Endodermal cell (in vitro differentiated cells): ENCODE results near the gene ZFAND2B. TPM values are rescaled to one million over a fixed set of nuclear protein-coding genes. Genes with fewer than 3 reads are reported as not detected.

Experiments used
- DNase-seq: peaks from one replicate; pipeline ENCODE4 v3.0.0-alpha.2; 2017
- H3K27ac ChIP-seq: 2 replicates; pipeline ENCODE4 v1.5.1; 2013; ENCODE audit warnings: mild to moderate bottlenecking, low read depth, low read length, moderate library complexity
- H3K27me3 ChIP-seq: 2 replicates; pipeline ENCODE4 v1.6.1; 2013; ENCODE audit warnings: mild to moderate bottlenecking, low read length, moderate library complexity; ENCODE audit not compliant: insufficient read depth, control insufficient read depth, poor library complexity, severe bottlenecking
- H3K36me3 ChIP-seq: 2 replicates; pipeline ENCODE4 v1.7.0; 2013; ENCODE audit warnings: mild to moderate bottlenecking, low read length, moderate library complexity; ENCODE audit not compliant: control insufficient read depth, insufficient read depth
- H3K4me1 ChIP-seq: one replicate; pipeline ENCODE4 v1.7.0; 2013; ENCODE audit warnings: low read length; ENCODE audit not compliant: control insufficient read depth, insufficient read depth
- H3K4me3 ChIP-seq: 2 replicates; pipeline ENCODE4 v1.5.1; 2013; ENCODE audit warnings: mild to moderate bottlenecking, low read length, moderate library complexity
- H3K9ac ChIP-seq: 2 replicates; pipeline ENCODE4 v1.6.1; 2013; ENCODE audit warnings: mild to moderate bottlenecking, low read length, moderate library complexity; ENCODE audit not compliant: poor library complexity, severe bottlenecking; ENCODE audit errors: extremely low read depth
- H3K9me3 ChIP-seq: 2 replicates; pipeline ENCODE4 v1.6.1; 2013; ENCODE audit warnings: mild to moderate bottlenecking, low read length, moderate library complexity; ENCODE audit not compliant: control insufficient read depth
- H3K27ac Mint-ChIP-seq: 2 replicates; pipeline ENCODE4 v1.8.0; 2020; ENCODE audit warnings: mixed read lengths
- H3K27me3 Mint-ChIP-seq: 2 replicates; pipeline ENCODE4 v1.8.0; 2021; ENCODE audit warnings: mild to moderate bottlenecking, mixed read lengths; ENCODE audit not compliant: insufficient read depth
- H3K36me3 Mint-ChIP-seq: 2 replicates; pipeline ENCODE4 v1.8.0; 2020; ENCODE audit warnings: low read depth, mixed read lengths
- H3K4me1 Mint-ChIP-seq: 2 replicates; pipeline ENCODE4 v1.8.0; 2020; ENCODE audit warnings: mixed read lengths
- H3K4me3 Mint-ChIP-seq: 2 replicates; pipeline ENCODE4 v1.8.0; 2020; ENCODE audit warnings: mild to moderate bottlenecking, moderate library complexity, mixed read lengths
- H3K9me3 Mint-ChIP-seq: 2 replicates; pipeline ENCODE4 v1.8.0; 2020; ENCODE audit warnings: mild to moderate bottlenecking, mixed read lengths
- CTCF ChIP-seq: fragments of 200-600 bp; sonication (generic); conservative IDR thresholded peaks from 2 replicates; pipeline ENCODE4 v1.5.0; 2021; ENCODE audit warnings: antibody characterized with exemption, mild to moderate bottlenecking
- WGBS, 2 experiments: methylation state at CpG; one replicate each; pipeline versions ENCODE4 v1.1.5 to v1.1.7; 2013; ENCODE audit warnings: missing lambda C conversion rate in 2 of 2, mixed read lengths in 1 of 2; ENCODE audit not compliant: insufficient coverage in 1 of 2, insufficient read length in 1 of 2; 5-methylcytosine and 5-hydroxymethylcytosine counted together
- total RNA-seq, 2 donors: library from RNA; stranded (reverse); fragmentation: NEBNext Ultra II Directional in 1 of 2; extraction: Animal tissue kit (Norgen Biotek cat#: 25700) in 1 of 2; gene quantifications; 2 replicates in 1 of 2; 3 replicates in 1 of 2; pipeline ENCODE4 v1.2.1, GENCODE V29; 2021

ZFAND2B gene
- total RNA-seq, 2 donors from 2014 or later, result 21.7 to 22.5 TPM

DNA sequence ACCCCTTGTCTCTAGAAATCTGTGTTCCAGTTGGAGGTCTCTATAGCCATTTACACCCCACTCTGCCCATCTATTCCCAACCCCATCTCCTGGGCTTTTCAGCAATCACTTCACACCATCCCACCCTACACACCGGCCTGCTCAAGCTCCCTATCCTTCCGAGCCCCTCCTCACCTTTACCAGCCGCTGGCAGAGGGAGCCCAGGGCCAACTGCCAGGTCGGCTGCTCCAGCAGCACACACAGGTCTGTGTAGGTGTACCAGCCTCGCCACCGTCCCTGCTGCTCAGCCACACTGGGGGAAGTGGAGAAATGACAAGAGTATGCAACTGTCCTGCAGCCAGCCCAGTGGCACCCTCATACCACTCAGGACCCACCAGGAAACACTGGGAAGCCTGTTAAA, 33.4 kb upstream of the ZFAND2B start:
- 95 to 100% methylated on average over 2 to 6 of the region's 6 CpGs for WGBS, 2 experiments
- TF ChIP-seq CTCF, result no peak
- H3K9ac ChIP-seq, result no peak overlapping the region
- peaks cover 13% of the 10 kb centered on the region for H3K36me3 Mint-ChIP-seq
- H3K4me1 Mint-ChIP-seq, result peaks cover 13% of the 10 kb centered on the region
- H3K27ac Mint-ChIP-seq, result no peak overlapping the region
- peaks cover 6% of the 10 kb centered on the region for H3K27me3 Mint-ChIP-seq
- H3K9me3 ChIP-seq, result no peaks in the 10 kb centered on the region
- H3K9me3 Mint-ChIP-seq, result no peaks in the 10 kb centered on the region
- H3K4me3 Mint-ChIP-seq, result no peak overlapping the region
- no peak for DNase-seq
- H3K27ac ChIP-seq, result no peak overlapping the region
- H3K36me3 ChIP-seq, result peaks cover 29% of the 10 kb centered on the region
- no peaks in the 10 kb centered on the region for H3K27me3 ChIP-seq
- no peaks in the 10 kb centered on the region for H3K4me1 ChIP-seq
- H3K4me3 ChIP-seq, result no peak overlapping the region

- Mint-ChIP-seq H3K36me3 (peaks cover 13% of the 10 kb centered on the region), H3K4me3 (no peak overlapping the region), H3K9me3 (no peaks in the 10 kb centered on the region), H3K27me3 (peaks cover 4% of the 10 kb centered on the region), H3K4me1 (peaks cover 19% of the 10 kb centered on the region), H3K27ac (no peak overlapping the region)
- 98 to 100% methylated on average over 2 to 3 of the region's 3 CpGs for WGBS, 2 experiments
- Histone ChIP-seq H3K36me3 (peaks cover 29% of the 10 kb centered on the region), H3K9me3 (no peaks in the 10 kb centered on the region), H3K4me3 (no peak overlapping the region), H3K9ac (no peak overlapping the region), H3K4me1 (no peaks in the 10 kb centered on the region), H3K27ac (no peak overlapping the region), H3K27me3 (no peaks in the 10 kb centered on the region)
- DNase-seq, result no peak
- TF ChIP-seq CTCF, result no peak
Measured at GRCh38 chr2:219174146-219174545, 32.4 kb upstream of the ZFAND2B start.

GRCh38 chr2:219174801-219175200, 31.8 kb upstream of the ZFAND2B start:
- Histone ChIP-seq H3K4me3 (no peak overlapping the region), H3K9me3 (no peaks in the 10 kb centered on the region), H3K4me1 (no peaks in the 10 kb centered on the region), H3K27ac (no peak overlapping the region), H3K9ac (no peak overlapping the region), H3K36me3 (peaks cover 33% of the 10 kb centered on the region), H3K27me3 (no peaks in the 10 kb centered on the region)
- TF ChIP-seq CTCF, result no peak
- 90 to 97% methylated on average over 4 to 7 of the region's 7 CpGs for WGBS, 2 experiments
- no peak for DNase-seq
- Mint-ChIP-seq H3K36me3 (peaks cover 13% of the 10 kb centered on the region), H3K4me3 (no peak overlapping the region), H3K27me3 (no peaks in the 10 kb centered on the region), H3K9me3 (no peaks in the 10 kb centered on the region), H3K27ac (no peak overlapping the region), H3K4me1 (peaks cover 21% of the 10 kb centered on the region)
